IPS-11a (cell line): ENCODE results near the gene YY1.

Experiments
- H3K4me3 ChIP-seq: one replicate; pipeline ENCODE4 v1.5.1; 2013; ENCODE audit warnings: low read depth, low read length, control low read depth

Gene YY1

GRCh38 chr14:100241279-100241678, 2.3 kb downstream of the YY1 start:
- peak overlapping the region; percentile 71 for H3K4me3 ChIP-seq

- no peak overlapping the region for H3K4me3 ChIP-seq
Measured at GRCh38 chr14:100243020-100243419, 4.1 kb downstream of the YY1 start.

- no peak overlapping the region for H3K4me3 ChIP-seq
Measured at GRCh38 chr14:100246809-100247428, 8.0 kb downstream of the YY1 start.

DNA sequence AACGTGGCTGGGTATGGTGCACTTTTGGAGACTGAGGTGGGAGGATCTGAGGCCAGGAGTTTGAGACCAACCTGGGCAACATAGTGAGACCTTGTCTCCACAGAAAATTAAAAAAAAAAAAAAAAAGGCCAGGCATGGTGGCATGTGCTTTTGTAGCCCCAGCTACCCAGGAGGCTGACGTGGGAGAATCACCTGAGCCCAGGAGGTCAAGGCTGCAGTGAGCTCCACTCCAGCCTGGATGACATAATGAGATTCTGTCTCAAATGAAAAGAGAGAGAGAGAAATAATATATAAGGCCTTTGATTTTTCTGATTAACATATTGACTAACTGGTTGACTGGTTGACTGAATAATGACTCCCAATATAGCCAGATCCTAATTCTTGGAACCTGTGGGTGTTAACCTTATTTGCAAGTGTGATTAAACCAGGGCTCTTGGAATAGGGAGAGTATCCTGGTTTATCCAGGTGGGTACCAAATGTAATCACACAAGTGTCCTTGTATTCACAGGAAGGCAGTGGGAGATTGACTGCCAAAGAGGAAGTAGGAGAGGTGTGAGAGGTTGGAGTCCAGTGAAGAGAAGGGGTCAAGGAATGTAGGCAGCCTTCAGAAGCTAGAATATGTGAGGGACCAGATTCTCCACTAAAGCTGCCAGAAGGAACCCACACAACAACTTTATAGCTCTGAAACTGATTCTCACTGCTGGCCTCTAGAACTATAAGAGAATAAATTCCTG, 12.0 kb downstream of the YY1 start:
- no peak overlapping the region for H3K4me3 ChIP-seq

DNA sequence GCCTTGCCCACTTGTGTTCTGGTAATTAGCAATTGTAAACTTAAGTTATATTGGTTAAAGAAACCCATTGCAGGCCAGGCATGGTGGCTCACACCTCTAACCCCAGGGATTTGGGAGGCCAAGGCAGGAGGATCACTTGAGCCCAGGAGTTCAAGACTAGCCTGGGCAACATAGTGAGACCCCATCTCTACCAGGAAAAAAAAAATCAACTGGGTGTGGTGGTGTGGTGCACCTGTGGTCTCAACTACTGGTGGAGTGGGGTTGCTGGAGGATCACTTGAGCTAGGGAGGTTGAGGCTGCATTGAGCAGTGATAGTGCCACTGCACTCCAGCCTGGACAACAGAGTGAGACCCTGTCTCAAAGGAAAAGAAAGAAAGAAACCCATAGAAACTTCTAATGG, 13.7 kb downstream of the YY1 start:
- no peak overlapping the region for H3K4me3 ChIP-seq

GRCh38 chr14:100256339-100256895, 17.5 kb downstream of the YY1 start:
- no peak overlapping the region for H3K4me3 ChIP-seq

- no peak overlapping the region for H3K4me3 ChIP-seq
Measured at GRCh38 chr14:100261621-100262020, 22.7 kb downstream of the YY1 start.

- H3K4me3 ChIP-seq: no peak overlapping the region
Measured at GRCh38 chr14:100262545-100262944, 23.6 kb downstream of the YY1 start.

GRCh38 chr14:100263141-100263540, 24.2 kb downstream of the YY1 start:
- no peak overlapping the region for H3K4me3 ChIP-seq

- no peak overlapping the region for H3K4me3 ChIP-seq
Measured at GRCh38 chr14:100267990-100268389, 29.0 kb downstream of the YY1 start.

DNA sequence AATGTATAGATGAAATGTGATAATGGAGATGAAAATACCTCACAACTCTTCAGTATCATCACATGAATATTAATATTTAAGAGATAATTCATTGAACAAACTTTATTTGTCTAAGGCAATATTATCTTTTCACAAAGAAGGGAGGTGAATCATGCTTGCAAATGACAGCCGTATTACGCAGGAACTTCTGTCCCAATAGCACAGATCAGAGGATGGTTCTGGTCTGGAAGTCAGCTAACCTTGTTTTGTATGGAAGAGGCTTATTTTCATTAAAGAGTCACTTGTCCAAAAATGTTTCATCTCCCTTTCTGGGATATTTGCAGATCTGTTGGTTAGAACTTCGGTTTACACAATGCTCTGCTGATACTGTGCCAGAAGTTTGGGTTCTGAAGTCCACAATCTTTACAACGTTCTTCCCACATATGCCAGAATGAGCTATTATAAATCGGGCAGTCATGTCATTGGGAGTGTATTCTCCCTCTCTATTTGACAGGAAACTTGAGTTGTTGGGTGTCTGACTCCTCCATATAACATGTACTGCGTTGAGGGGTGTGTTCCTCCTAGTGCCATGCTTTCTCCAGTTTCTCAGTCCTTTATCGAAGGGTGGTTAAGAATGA, 29.8 kb downstream of the YY1 start:
- H3K4me3 ChIP-seq: no peak overlapping the region

DNA sequence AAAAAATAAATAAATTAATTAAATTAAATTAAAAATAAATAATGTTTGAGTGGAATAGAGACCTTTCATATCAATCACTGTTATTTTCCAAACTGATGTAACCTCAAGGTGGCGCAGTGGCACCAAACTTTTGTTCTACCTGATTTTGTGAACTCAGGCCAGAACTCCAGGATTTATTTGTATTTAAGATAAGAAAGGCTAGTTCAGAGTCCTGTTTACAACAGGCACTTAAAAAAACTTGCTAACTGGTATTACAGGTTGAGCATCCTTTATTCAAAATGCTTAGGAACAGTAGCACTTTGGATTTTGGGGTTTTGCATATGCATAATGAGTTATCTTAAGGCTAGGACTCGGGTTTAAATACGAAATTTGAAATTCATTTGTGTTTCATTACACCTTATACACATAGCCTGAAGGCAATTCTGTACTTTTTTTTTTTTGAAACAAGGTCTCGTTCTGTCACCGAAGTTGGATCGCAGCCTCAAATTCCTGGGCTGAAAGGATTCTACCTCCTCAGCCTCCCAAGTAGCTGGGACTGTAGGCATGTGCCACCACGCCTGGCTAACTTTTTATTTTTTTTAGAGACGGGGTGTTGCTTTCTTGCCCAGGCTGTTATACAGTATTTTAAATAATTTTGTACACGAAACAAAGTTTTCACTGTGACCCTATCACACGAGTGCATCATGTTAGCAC, 32.4 kb downstream of the YY1 start:
- no peak overlapping the region for H3K4me3 ChIP-seq

DNA sequence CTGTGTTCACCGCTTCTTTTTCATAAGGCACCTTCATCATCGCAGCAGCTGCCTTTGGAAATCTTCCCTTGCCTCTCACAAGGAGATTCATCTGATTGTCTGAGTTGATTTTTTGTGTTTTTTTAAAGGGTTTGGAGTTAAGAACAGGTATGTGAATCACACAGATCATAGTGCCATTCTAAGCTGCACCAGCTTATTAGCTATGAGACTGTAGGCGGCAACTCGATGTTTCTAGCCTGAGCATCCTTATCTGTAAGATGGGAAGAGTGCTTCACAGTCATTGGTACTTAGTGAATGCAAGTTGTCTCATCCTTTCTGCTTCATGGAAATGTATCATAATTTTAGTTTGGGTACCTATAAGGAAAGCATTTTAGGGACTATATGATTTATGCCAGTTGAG, 35.3 kb downstream of the YY1 start:
- H3K4me3 ChIP-seq: no peak overlapping the region

- no peak overlapping the region for H3K4me3 ChIP-seq
Measured at GRCh38 chr14:100275214-100275613, 36.3 kb downstream of the YY1 start.

GRCh38 chr14:100278702-100279101, 39.8 kb downstream of the YY1 start:
- no peak overlapping the region for H3K4me3 ChIP-seq

DNA sequence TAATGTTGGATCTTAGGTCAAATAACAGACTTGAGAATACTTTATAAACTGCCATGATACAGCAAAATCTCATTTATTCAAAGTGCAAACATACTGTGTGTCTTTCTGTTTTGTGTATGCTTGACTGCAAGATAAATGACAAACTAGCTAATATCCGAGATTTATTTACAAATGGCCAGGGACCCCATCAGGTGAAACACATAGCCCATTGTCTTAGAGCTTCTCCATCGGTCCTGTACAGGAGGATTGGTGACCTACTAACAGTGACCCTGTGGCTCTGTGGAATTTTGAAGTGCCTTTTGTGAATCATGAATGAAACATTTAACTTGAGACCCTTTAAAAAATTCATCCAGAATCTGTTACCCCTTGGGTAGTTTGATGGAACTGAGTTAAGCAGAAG, 40.2 kb downstream of the YY1 start:
- no peak overlapping the region for H3K4me3 ChIP-seq

GRCh38 chr14:100279563-100279962, 40.6 kb downstream of the YY1 start:
- no peak overlapping the region for H3K4me3 ChIP-seq

- H3K4me3 ChIP-seq: no peak overlapping the region
Measured at GRCh38 chr14:100281286-100282082, 42.5 kb downstream of the YY1 start.

DNA sequence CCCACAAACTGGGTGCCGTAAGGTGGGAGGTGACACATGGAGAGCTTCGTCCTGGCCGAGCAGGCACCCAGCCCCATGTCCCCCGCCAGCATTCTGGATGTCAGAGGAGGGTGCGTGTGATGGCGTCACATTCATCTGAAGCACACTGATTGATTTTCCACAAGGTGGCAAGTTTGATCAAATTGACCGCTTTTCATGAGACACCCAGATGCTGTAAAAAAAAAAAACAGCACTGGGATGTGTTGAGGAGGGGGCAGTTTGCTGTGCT, 43.1 kb downstream of the YY1 start:
- no peak overlapping the region for H3K4me3 ChIP-seq

DNA sequence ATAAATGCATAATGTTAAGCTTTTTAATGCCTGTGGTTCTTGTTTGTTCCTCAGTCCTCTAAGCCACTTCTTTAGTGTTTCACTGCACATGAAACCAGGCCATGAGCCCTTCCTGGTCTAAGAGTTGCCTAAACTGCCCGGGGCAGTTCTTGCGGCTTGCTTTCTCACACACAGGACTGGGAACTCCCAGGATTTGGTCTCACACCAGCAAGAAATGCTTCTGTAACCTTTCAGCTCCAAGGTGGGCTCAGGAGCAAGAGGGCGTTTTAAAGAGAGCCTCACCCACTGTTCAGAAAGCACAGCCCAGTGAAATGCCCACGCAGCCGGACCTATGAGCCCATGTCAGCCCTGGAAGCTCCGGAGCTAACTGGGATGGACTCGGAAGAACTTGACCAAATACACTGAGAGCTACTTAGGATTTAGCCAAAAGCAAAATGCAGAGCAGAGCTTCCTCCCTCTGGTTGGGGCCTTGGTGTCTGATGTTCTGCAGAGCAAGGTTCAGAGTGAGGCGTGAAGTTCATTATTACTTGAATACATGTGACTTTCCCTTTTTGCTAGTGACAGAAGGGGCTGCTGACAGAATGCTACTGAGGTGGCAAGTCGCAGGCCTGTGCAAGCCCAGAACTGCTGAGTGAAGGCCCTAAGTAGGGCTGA, 43.9 kb downstream of the YY1 start:
- no peak overlapping the region for H3K4me3 ChIP-seq
